Endothelial cell of umbilical vein (primary cell): Measurements from ENCODE around the gene PODNL1. TPM values are rescaled to one million over a fixed set of nuclear protein-coding genes. Genes with fewer than 3 reads are reported as not detected.

Source experiments
- BruUV-seq: library from RNA; stranded (reverse); fragments of 400-500 nt; replicated peaks from 2 replicates; lab custom pipeline; 2021; lab: Mats Ljungman, UMichigan
- CTCF ChIA-PET: fragments of 300-600, 350-600 bp; sonication (Branson Sonifier 250); formaldehyde crosslinking; loops from one replicate; lab custom pipeline; 2021; ENCODE audit warnings: antibody characterized with exemption, inconsistent platforms; lab: Charles Lee
- POLR2A ChIA-PET: fragments of 300-600, 350-600 bp; sonication (Branson Sonifier 250); formaldehyde crosslinking; loops from one replicate; lab custom pipeline; 2021; ENCODE audit warnings: antibody characterized with exemption, inconsistent platforms; lab: Charles Lee
- DNase-seq: peaks from one replicate; pipeline ENCODE4 v3.0.0-alpha.2; 2011; ENCODE audit warnings: low read depth, low spot score
- FAIRE-seq: peaks from 2 replicates; lab custom pipeline; 2011; peaks lifted over from hg19 to GRCh38; lab: Jason Lieb, UNC
- H2AFZ ChIP-seq: 2 replicates; pipeline ENCODE4 v1.6.0; 2012; ENCODE audit warnings: low read depth, low read length, control low read depth, inconsistent platforms
- H3K27ac ChIP-seq: 2 replicates; pipeline ENCODE4 v1.5.1; 2011; ENCODE audit warnings: low read depth, mild to moderate bottlenecking, control low read depth, low read length, moderate library complexity; ENCODE audit not compliant: insufficient read depth
- H3K27me3 ChIP-seq, 2 experiments: 2 replicates each; pipeline versions ENCODE4 v1.6.0 to v1.6.1; 2011; ENCODE audit warnings: low read length in 2 of 2, mixed read lengths in 1 of 2; ENCODE audit not compliant: control insufficient read depth in 2 of 2, insufficient read depth in 2 of 2
- H3K36me3 ChIP-seq, 2 experiments: 2 replicates in 1 of 2; 3 replicates in 1 of 2; pipeline ENCODE4 v1.5.1; 2011; ENCODE audit warnings: low read length in 2 of 2, mild to moderate bottlenecking in 1 of 2, moderate library complexity in 1 of 2; ENCODE audit not compliant: control insufficient read depth in 2 of 2, insufficient read depth in 2 of 2; ENCODE audit errors: extremely low read depth in 1 of 2
- H3K4me1 ChIP-seq: 3 replicates; pipeline ENCODE4 v1.5.1; 2011; ENCODE audit warnings: mild to moderate bottlenecking, low read length; ENCODE audit not compliant: control insufficient read depth, insufficient read depth; ENCODE audit errors: extremely low read depth
- H3K4me2 ChIP-seq: 2 replicates; pipeline ENCODE4 v1.6.1; 2011; ENCODE audit warnings: low read length, control low read depth, mixed read lengths; ENCODE audit not compliant: insufficient read depth
- H3K4me3 ChIP-seq, 3 experiments: fragments of 200-600 bp in 1 of 3; sonication (generic), shearing (Covaris generic) in 1 of 3; replicated peaks in 1 of 3; 2 replicates each; pipeline ENCODE4 v1.5.1; 2011 to 2016; ENCODE audit warnings: control low read depth in 3 of 3, low read length in 3 of 3, mild to moderate bottlenecking in 2 of 3, inconsistent platforms in 1 of 3, low read depth in 1 of 3, moderate library complexity in 1 of 3; ENCODE audit not compliant: insufficient read depth in 1 of 3
- H3K79me2 ChIP-seq: 2 replicates; pipeline ENCODE4 v1.6.0; 2012; ENCODE audit warnings: low read length, inconsistent platforms; ENCODE audit not compliant: control insufficient read depth, insufficient read depth
- H3K9ac ChIP-seq: replicated peaks from 2 replicates; pipeline ENCODE3; 2011; ENCODE audit warnings: low read length, control low read depth; ENCODE audit not compliant: insufficient read depth; ENCODE audit errors: extremely low read depth
- H3K9me1 ChIP-seq: replicated peaks from 3 replicates; pipeline ENCODE4 v1.6.0; 2011; ENCODE audit warnings: mild to moderate bottlenecking, low read length; ENCODE audit not compliant: control insufficient read depth, insufficient read depth; ENCODE audit errors: extremely low read depth
- H3K9me3 ChIP-seq: replicated peaks from 2 replicates; pipeline ENCODE4 v1.5.1; 2012; ENCODE audit warnings: low read length, inconsistent platforms; ENCODE audit not compliant: control insufficient read depth, insufficient read depth
- H4K20me1 ChIP-seq: replicated peaks from 2 replicates; pipeline ENCODE3; 2011; ENCODE audit warnings: mild to moderate bottlenecking, low read length; ENCODE audit not compliant: control insufficient read depth, insufficient read depth; ENCODE audit errors: extremely low read depth
- CTCF ChIP-seq, 2 donors: IDR thresholded peaks; 1 replicate in 1 of 2; 2 replicates in 1 of 2; pipeline ENCODE4 v1.5.1; 2011; ENCODE audit warnings: low read length in 2 of 2, mild to moderate bottlenecking in 2 of 2, moderate library complexity in 2 of 2, control low read depth in 1 of 2, inconsistent platforms in 1 of 2, low read depth in 1 of 2; ENCODE audit not compliant: insufficient read depth in 1 of 2; ENCODE audit errors: extremely low read depth in 1 of 2
- EZH2 ChIP-seq: IDR thresholded peaks from 2 replicates; pipeline ENCODE4 v1.6.1; 2012; ENCODE audit warnings: borderline replicate concordance, low read depth, mild to moderate bottlenecking, moderate library complexity, low read length, inconsistent platforms; ENCODE audit not compliant: severe bottlenecking
- FOS ChIP-seq: IDR thresholded peaks from 2 replicates; pipeline ENCODE4 v1.6.1; 2011; ENCODE audit warnings: mild to moderate bottlenecking, low read length, moderate library complexity, borderline replicate concordance; ENCODE audit not compliant: insufficient read depth
- GATA2 ChIP-seq: IDR thresholded peaks from 2 replicates; pipeline ENCODE4 v1.7.0; 2011; ENCODE audit warnings: low read depth, mild to moderate bottlenecking, moderate library complexity, mixed read lengths, low read length; ENCODE audit not compliant: insufficient read length, insufficient read depth
- JUN ChIP-seq: IDR thresholded peaks from 2 replicates; pipeline ENCODE4 v1.6.1; 2011; ENCODE audit warnings: borderline replicate concordance, low read depth; ENCODE audit not compliant: insufficient read length, insufficient read depth
- MYC ChIP-seq: IDR thresholded peaks from one replicate; pipeline ENCODE4 v1.6.1; 2011; ENCODE audit warnings: mild to moderate bottlenecking, low read depth, low read length
- POLR2A ChIP-seq: IDR thresholded peaks from 2 replicates; pipeline ENCODE4 v1.6.1; 2012; ENCODE audit warnings: low read depth, mild to moderate bottlenecking, control low read depth, low read length
- POLR2AphosphoS5 ChIP-seq: IDR thresholded peaks from 2 replicates; pipeline ENCODE4 v1.6.1; 2012; ENCODE audit warnings: low read depth, mild to moderate bottlenecking, control low read depth, low read length, moderate library complexity; ENCODE audit not compliant: insufficient read depth
- dilution Hi-C: fragments of 300-500 bp; cut with MboI; formaldehyde crosslinking; loops from one replicate; pipeline ENCODE4 v1.15.0; 2019; ENCODE audit warnings: low sequenced_read_pairs; ENCODE audit not compliant: extremely low pct_ligation_motif_present
- intact Hi-C: fragments of 100-400 bp; cut with micrococcal nuclease; formaldehyde crosslinking; loops from one replicate; pipeline ENCODE4 v1.10.0; 2022
- polyA plus RNA-seq, 4 experiments: library from polyadenylated mRNA; depleted of rRNA in 3 of 4; stranded (reverse) in 3 of 4; unstranded in 1 of 4; fragments of >200 nt; gene quantifications; 2 replicates each; pipeline versions ENCODE4 v1.2.1 to v1.2.3, GENCODE V29; 2011 to 2012; ENCODE audit warnings: missing spikeins in 1 of 4
- total RNA-seq: library from RNA; stranded (reverse); gene quantifications from 2 replicates; pipeline ENCODE4 v1.2.3, GENCODE V29; 2021
- TF ChIP-seq, protein P1 (sequence below): IDR thresholded peaks from 2 replicates; pipeline ENCODE4 v1.6.1; 2011; ENCODE audit not compliant: insufficient read depth, insufficient read length

PODNL1 gene
- total and polyA plus RNA-seq, 2 donors (not counting 3 experiments of a cell fraction or from before 2014, with no cell fraction given) = 0.21 TPM; not detected in 1

DNA sequence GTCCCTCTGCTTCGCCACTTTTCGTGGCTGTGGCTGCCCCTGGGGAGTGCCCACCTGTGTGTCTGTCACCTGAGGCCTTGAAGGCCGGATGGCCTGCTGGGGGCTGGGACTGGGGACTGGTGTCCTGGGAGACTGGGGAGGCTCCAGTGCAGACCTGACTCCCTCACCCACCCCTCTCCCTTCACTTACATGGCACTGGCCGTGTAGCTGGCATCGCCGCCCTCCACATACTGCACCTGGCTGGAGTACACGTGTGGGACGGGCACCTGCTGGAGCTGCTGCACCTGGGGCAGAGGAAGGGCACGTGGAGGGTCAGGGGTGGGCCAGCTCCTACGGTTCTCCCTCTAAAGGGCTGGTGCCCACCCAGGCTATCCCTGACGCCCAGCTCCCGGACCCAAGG lies 39.6 kb upstream of the PODNL1 start:
- no TSS peak for BruUV-seq
- FAIRE-seq (no peak), DNase-seq (no peak)
- dilution Hi-C loops = no loop called here
- Histone ChIP-seq H3K9ac (no peak overlapping the region), H3K9me1 (no peaks in the 10 kb centered on the region), H3K4me2 (no peak overlapping the region), H3K4me3 (no peak overlapping the region), H3K27ac (no peak overlapping the region), H3K79me2 (no peaks in the 10 kb centered on the region), H3K9me3 (no peaks in the 10 kb centered on the region), H3K4me1 (peaks cover 9% of the 10 kb centered on the region), H3K27me3 (no peaks in the 10 kb centered on the region), H4K20me1 (no peaks in the 10 kb centered on the region), H3K36me3 (peaks cover 0 to 4% of the 10 kb centered on the region in 2 experiments), H2AFZ (no peak overlapping the region)
- CTCF ChIA-PET = interaction anchor here (0.7 to 2.5 kb wide), 10 partner anchors 10 to 94 kb away, joined by 3 to 13 read pairs (median 4); partner anchors contain the start of genes DCAF15, IL27RA, MISP3 and RFX1
- POLR2A ChIA-PET = no interaction called here
- intact Hi-C loops = loop anchor here (1.0 kb wide), 2 partner anchors 8 to 27 kb away; no protein-coding TSS in a partner anchor
- TF ChIP-seq MYC (no peak), JUN (no peak), GATA2 (no peak), POLR2AphosphoS5 (no peak), CTCF (IDR thresholded peaks at IDR 0.05; ENCODE audit: extremely low read depth in 1 of 2, insufficient read depth in 1 of 2, low read depth in 1 of 2, low read length in 2 of 2) (no peak), EZH2 (no peak), POLR2A (no peak), FOS (no peak)
- TF ChIP-seq, protein P1, sequence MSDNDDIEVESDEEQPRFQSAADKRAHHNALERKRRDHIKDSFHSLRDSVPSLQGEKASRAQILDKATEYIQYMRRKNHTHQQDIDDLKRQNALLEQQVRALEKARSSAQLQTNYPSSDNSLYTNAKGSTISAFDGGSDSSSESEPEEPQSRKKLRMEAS = no peak
